GM23338 (cell line): ENCODE results near the gene KRT81. TPM values are rescaled to one million over a fixed set of nuclear protein-coding genes. Genes with fewer than 3 reads are reported as not detected.

Experiments
- ATAC-seq: fragments of 200-7000 bp; cut with Tn5 transposase; 3 replicates; pipeline ENCODE4 v1.9.1; 2020
- DNase-seq: peaks from one replicate; pipeline ENCODE4 v3.0.0-alpha.2; 2015; ENCODE audit warnings: low spot score
- H2AFZ ChIP-seq: fragments of 200-600 bp; sonication (generic); 2 replicates; pipeline ENCODE4 v1.8.0; 2016; ENCODE audit warnings: antibody characterized with exemption, mild to moderate bottlenecking, moderate library complexity
- H3F3A ChIP-seq: fragments of 200-600 bp; sonication (generic); replicated peaks from 2 replicates; pipeline ENCODE4 v1.8.0; 2017; ENCODE audit warnings: antibody characterized with exemption, mixed run types, low read depth
- H3K27ac ChIP-seq: fragments of 200-600 bp; sonication (generic); 2 replicates; pipeline ENCODE4 v1.6.1; 2016; ENCODE audit warnings: low read depth
- H3K27me3 ChIP-seq: fragments of 200-600 bp; sonication (generic); 2 replicates; pipeline ENCODE4 v1.8.0; 2016; ENCODE audit warnings: mild to moderate bottlenecking, mixed run types, moderate library complexity; ENCODE audit not compliant: insufficient read depth
- H3K36me3 ChIP-seq: fragments of 200-600 bp; sonication (generic); 2 replicates; pipeline ENCODE4 v1.8.0; 2016; ENCODE audit warnings: mild to moderate bottlenecking; ENCODE audit not compliant: insufficient read depth
- H3K4me1 ChIP-seq: fragments of 200-600 bp; sonication (generic); 2 replicates; pipeline ENCODE4 v1.8.0; 2016; ENCODE audit warnings: mild to moderate bottlenecking, moderate library complexity; ENCODE audit not compliant: insufficient read depth
- H3K4me2 ChIP-seq: fragments of 200-600 bp; sonication (generic); 2 replicates; pipeline ENCODE4 v1.7.1; 2017; ENCODE audit warnings: mixed run types
- H3K4me3 ChIP-seq: fragments of 200-600 bp; sonication (generic); 2 replicates; pipeline ENCODE4 v1.6.1; 2016; ENCODE audit warnings: mixed run types
- H3K79me2 ChIP-seq: fragments of 200-600 bp; sonication (generic); replicated peaks from 2 replicates; pipeline ENCODE4 v1.8.0; 2017; ENCODE audit warnings: mild to moderate bottlenecking; ENCODE audit not compliant: insufficient read depth
- H3K9me2 ChIP-seq: fragments of 200-600 bp; sonication (generic); 2 replicates; pipeline ENCODE4 v1.8.0; 2017; ENCODE audit not compliant: insufficient read depth
- H4K20me1 ChIP-seq: fragments of 200-600 bp; sonication (generic); replicated peaks from 2 replicates; pipeline ENCODE4 v1.8.0; 2017; ENCODE audit warnings: mild to moderate bottlenecking; ENCODE audit not compliant: insufficient read depth
- H3K27ac Mint-ChIP-seq: 2 replicates; pipeline ENCODE4 v1.8.0; 2020; ENCODE audit warnings: inconsistent platforms, mild to moderate bottlenecking, moderate library complexity, mixed read lengths
- H3K27me3 Mint-ChIP-seq: 3 replicates; pipeline ENCODE4 v1.8.0; 2022; ENCODE audit warnings: low read depth, mild to moderate bottlenecking, moderate library complexity, mixed read lengths, inconsistent platforms; ENCODE audit not compliant: insufficient read depth, poor library complexity
- H3K36me3 Mint-ChIP-seq: 3 replicates; pipeline ENCODE4 v1.8.0; 2021; ENCODE audit warnings: low read depth, mild to moderate bottlenecking, inconsistent platforms, moderate library complexity, mixed read lengths
- H3K4me1 Mint-ChIP-seq: 3 replicates; pipeline ENCODE4 v1.8.0; 2020; ENCODE audit warnings: mild to moderate bottlenecking, inconsistent platforms, mixed read lengths
- H3K4me3 Mint-ChIP-seq: 3 replicates; pipeline ENCODE4 v1.8.0; 2021; ENCODE audit warnings: moderate library complexity, mild to moderate bottlenecking, inconsistent platforms, mixed read lengths
- H3K9me3 Mint-ChIP-seq: 3 replicates; pipeline ENCODE4 v1.8.0; 2020; ENCODE audit warnings: moderate library complexity, mild to moderate bottlenecking, inconsistent platforms, mixed read lengths
- CREB1 ChIP-seq: fragments of 250-450 bp; sonication (Bioruptor Pico); IDR thresholded peaks from 2 replicates; pipeline ENCODE4 v1.5.0; 2020; ENCODE audit warnings: low read depth, mild to moderate bottlenecking, moderate library complexity
- EZH2phosphoT487 ChIP-seq: fragments of 200-600 bp; sonication (generic); IDR thresholded peaks from one replicate; pipeline ENCODE4 v1.8.1; 2018; ENCODE audit warnings: antibody characterized with exemption; ENCODE audit not compliant: unreplicated experiment
- JUNB ChIP-seq: IDR thresholded peaks from one replicate; pipeline ENCODE4 v1.6.1; 2016; ENCODE audit warnings: antibody characterized with exemption; ENCODE audit not compliant: unreplicated experiment
- NANOG ChIP-seq: IDR thresholded peaks from 2 replicates; pipeline ENCODE4 v1.6.1; 2016; ENCODE audit warnings: antibody characterized with exemption, borderline replicate concordance
- POLR2AphosphoS5 ChIP-seq: IDR thresholded peaks from 2 replicates; pipeline ENCODE4 v1.6.1; 2016; ENCODE audit warnings: antibody characterized with exemption, low read depth
- STAT1 ChIP-seq: IDR thresholded peaks from one replicate; pipeline ENCODE4 v1.6.1; 2016; ENCODE audit warnings: antibody characterized with exemption; ENCODE audit not compliant: unreplicated experiment
- ZNF331 ChIP-seq: fragments of 250-450 bp; sonication (Bioruptor Pico); IDR thresholded peaks from 2 replicates; pipeline ENCODE4 v1.5.0; 2020; ENCODE audit warnings: low read depth, mild to moderate bottlenecking, moderate library complexity
- polyA plus RNA-seq: library from polyadenylated mRNA; unstranded; fragments of >200 nt; fragmentation: Nextera tagmentation; extraction: Ambion mirVana; gene quantifications from 2 replicates; pipeline ENCODE4 v1.2.1, GENCODE V29; 2016
- total RNA-seq: library from RNA; depleted of rRNA; stranded (reverse); fragments of >200 nt; shearing (Covaris generic); gene quantifications from 2 replicates; pipeline ENCODE4 v1.2.3, GENCODE V29; 2014
- TF ChIP-seq, protein P1 (sequence below): fragments of 250-450 bp; sonication (Bioruptor Pico); IDR thresholded peaks from 2 replicates; pipeline ENCODE4 v1.5.0; 2020; ENCODE audit warnings: mild to moderate bottlenecking, moderate library complexity

KRT81 gene
- total and polyA plus RNA-seq, 2 experiments from 2014 or later, result not detected

DNA sequence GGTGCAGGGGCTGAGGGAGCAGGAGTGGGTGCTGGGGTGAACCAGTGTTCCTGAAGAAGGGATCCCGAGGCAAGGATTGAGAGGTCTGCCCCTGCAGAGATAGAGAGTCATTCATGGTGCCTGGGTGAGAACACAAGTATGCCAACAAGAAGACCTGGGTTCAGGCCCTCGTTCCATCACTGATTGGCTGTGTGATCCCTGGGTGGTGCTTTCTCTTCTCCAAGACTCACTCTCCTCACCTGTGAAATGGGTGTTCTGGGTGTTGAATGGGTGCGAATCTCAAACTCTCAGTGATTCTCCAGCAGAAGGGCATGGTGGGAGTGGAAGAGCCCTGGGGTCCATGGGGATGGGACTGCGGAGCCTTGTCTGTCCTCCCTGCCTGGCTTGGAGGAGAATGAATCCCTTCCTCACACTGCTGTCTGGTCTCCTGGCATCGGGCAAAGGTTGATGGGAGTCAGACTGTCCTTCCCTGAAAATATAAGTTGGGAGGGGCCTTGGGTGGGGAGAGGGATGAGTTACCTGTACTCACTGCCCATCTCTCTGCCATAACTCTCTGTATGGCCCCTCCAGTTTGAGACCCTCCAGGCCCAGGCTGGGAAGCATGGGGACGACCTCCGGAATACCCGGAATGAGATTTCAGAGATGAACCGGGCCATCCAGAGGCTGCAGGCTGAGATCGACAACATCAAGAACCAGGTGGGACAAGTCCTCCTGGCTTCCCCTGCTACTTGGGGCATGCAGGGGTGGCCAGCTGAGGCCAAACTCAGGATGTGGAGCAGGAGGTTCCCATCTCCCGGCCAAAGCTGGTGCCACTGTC lies 48.7 kb downstream of the KRT81 start:
- no peaks in the 10 kb centered on the region for H3K27me3 ChIP-seq
- H3K36me3 ChIP-seq, result no peaks in the 10 kb centered on the region
- no peak overlapping the region for H3K27ac ChIP-seq
- Mint-ChIP-seq H3K27ac (no peak overlapping the region), H3K9me3 (no peaks in the 10 kb centered on the region), H3K27me3 (peaks cover 15% of the 10 kb centered on the region), H3K4me3 (no peak overlapping the region), H3K4me1 (peaks cover 38% of the 10 kb centered on the region), H3K36me3 (peaks cover 8% of the 10 kb centered on the region; the same call in 1 of the 3 replicates)
- ATAC-seq (no peak), DNase-seq (no peak)
- H3K9me2 ChIP-seq, result 0 out of 2 replicates have a peak, but pooled peaks cover 5% of the 10 kb centered on the region
- no peak for TF ChIP-seq STAT1
- TF ChIP-seq, protein P1, sequence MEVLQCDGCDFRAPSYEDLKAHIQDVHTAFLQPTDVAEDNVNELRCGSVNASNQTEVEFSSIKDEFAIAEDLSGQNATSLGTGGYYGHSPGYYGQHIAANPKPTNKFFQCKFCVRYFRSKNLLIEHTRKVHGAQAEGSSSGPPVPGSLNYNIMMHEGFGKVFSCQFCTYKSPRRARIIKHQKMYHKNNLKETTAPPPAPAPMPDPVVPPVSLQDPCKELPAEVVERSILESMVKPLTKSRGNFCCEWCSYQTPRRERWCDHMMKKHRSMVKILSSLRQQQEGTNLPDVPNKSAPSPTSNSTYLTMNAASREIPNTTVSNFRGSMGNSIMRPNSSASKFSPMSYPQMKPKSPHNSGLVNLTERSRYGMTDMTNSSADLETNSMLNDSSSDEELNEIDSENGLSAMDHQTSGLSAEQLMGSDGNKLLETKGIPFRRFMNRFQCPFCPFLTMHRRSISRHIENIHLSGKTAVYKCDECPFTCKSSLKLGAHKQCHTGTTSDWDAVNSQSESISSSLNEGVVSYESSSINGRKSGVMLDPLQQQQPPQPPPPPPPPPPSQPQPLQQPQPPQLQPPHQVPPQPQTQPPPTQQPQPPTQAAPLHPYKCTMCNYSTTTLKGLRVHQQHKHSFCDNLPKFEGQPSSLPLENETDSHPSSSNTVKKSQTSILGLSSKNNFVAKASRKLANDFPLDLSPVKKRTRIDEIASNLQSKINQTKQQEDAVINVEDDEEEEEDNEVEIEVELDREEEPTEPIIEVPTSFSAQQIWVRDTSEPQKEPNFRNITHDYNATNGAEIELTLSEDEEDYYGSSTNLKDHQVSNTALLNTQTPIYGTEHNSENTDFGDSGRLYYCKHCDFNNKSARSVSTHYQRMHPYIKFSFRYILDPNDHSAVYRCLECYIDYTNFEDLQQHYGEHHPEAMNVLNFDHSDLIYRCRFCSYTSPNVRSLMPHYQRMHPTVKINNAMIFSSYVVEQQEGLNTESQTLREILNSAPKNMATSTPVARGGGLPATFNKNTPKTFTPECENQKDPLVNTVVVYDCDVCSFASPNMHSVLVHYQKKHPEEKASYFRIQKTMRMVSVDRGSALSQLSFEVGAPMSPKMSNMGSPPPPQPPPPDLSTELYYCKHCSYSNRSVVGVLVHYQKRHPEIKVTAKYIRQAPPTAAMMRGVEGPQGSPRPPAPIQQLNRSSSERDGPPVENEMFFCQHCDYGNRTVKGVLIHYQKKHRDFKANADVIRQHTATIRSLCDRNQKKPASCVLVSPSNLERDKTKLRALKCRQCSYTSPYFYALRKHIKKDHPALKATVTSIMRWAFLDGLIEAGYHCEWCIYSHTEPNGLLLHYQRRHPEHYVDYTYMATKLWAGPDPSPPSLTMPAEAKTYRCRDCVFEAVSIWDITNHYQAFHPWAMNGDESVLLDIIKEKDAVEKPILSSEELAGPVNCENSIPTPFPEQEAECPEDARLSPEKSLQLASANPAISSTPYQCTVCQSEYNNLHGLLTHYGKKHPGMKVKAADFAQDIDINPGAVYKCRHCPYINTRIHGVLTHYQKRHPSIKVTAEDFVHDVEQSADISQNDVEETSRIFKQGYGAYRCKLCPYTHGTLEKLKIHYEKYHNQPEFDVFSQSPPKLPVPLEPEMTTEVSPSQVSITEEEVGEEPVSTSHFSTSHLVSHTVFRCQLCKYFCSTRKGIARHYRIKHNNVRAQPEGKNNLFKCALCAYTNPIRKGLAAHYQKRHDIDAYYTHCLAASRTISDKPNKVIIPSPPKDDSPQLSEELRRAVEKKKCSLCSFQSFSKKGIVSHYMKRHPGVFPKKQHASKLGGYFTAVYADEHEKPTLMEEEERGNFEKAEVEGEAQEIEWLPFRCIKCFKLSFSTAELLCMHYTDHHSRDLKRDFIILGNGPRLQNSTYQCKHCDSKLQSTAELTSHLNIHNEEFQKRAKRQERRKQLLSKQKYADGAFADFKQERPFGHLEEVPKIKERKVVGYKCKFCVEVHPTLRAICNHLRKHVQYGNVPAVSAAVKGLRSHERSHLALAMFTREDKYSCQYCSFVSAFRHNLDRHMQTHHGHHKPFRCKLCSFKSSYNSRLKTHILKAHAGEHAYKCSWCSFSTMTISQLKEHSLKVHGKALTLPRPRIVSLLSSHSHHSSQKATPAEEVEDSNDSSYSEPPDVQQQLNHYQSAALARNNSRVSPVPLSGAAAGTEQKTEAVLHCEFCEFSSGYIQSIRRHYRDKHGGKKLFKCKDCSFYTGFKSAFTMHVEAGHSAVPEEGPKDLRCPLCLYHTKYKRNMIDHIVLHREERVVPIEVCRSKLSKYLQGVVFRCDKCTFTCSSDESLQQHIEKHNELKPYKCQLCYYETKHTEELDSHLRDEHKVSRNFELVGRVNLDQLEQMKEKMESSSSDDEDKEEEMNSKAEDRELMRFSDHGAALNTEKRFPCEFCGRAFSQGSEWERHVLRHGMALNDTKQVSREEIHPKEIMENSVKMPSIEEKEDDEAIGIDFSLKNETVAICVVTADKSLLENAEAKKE (CRISPR knock-in tag), result no peak
- no peak for TF ChIP-seq NANOG
- TF ChIP-seq ZNF331 (CRISPR knock-in tag), result no peak
- no peak for TF ChIP-seq POLR2AphosphoS5
- TF ChIP-seq CREB1 (CRISPR knock-in tag), result no peak
- no peak for TF ChIP-seq EZH2phosphoT487
- no peak for TF ChIP-seq JUNB
- no peaks in the 10 kb centered on the region for H4K20me1 ChIP-seq
- H3K4me2 ChIP-seq, result no peak overlapping the region
- no peaks in the 10 kb centered on the region for H3F3A ChIP-seq
- no peak overlapping the region for H2AFZ ChIP-seq
- peaks cover 7% of the 10 kb centered on the region for H3K4me1 ChIP-seq
- no peak overlapping the region for H3K4me3 ChIP-seq
- H3K79me2 ChIP-seq, result no peaks in the 10 kb centered on the region
